Activated CD4-positive, alpha-beta T cell treated with anti-CD3 and anti-CD28 coated beads for 4 hours (primary cell): ENCODE measurements around the gene LGI4.
"Not testable (repeated sequence)": the region's sequence is repeated elsewhere in the genome, so short reads cannot be mapped to it uniquely, and the experiment has no call there.

Experiments
- DNase-seq, 2 donors: peaks; one replicate each; pipeline ENCODE4 v3.0.0-alpha.2; 2020

The LGI4 gene

GRCh38 chr19:35105047-35105410, 29.8 kb downstream of the LGI4 start:
- no peak for DNase-seq

- no peak for DNase-seq
Measured at GRCh38 chr19:35104361-35104760, 30.5 kb downstream of the LGI4 start.

GRCh38 chr19:35103614-35104013, 31.2 kb downstream of the LGI4 start:
- not testable (repeated sequence) for DNase-seq

- DNase-seq = not testable (repeated sequence)
Measured at GRCh38 chr19:35101949-35102348, 32.9 kb downstream of the LGI4 start.

GRCh38 chr19:35100588-35101533, 34.0 kb downstream of the LGI4 start:
- DNase-seq = no peak

GRCh38 chr19:35099897-35100275, 35.0 kb downstream of the LGI4 start:
- DNase-seq = no peak

- DNase-seq = no peak
Measured at GRCh38 chr19:35099155-35099896, 35.5 kb downstream of the LGI4 start.

- DNase-seq = no peak
Measured at GRCh38 chr19:35098413-35099049, 36.3 kb downstream of the LGI4 start.

GRCh38 chr19:35095667-35096368, 39.0 kb downstream of the LGI4 start:
- no peak for DNase-seq

GRCh38 chr19:35094656-35095055, 40.2 kb downstream of the LGI4 start:
- no peak for DNase-seq

GRCh38 chr19:35093941-35094647, 40.8 kb downstream of the LGI4 start:
- DNase-seq = no peak

GRCh38 chr19:35093430-35093829, 41.4 kb downstream of the LGI4 start:
- DNase-seq = no peak

GRCh38 chr19:35090506-35091214, 44.2 kb downstream of the LGI4 start:
- peak; percentile 38 to 49 for DNase-seq

GRCh38 chr19:35090160-35090505, 44.7 kb downstream of the LGI4 start:
- no peak for DNase-seq

- no peak for DNase-seq
Measured at GRCh38 chr19:35089554-35089953, 45.3 kb downstream of the LGI4 start.

GRCh38 chr19:35088131-35088913, 46.5 kb downstream of the LGI4 start:
- no peak for DNase-seq

GRCh38 chr19:35087393-35087792, 47.5 kb downstream of the LGI4 start:
- no peak for DNase-seq

GRCh38 chr19:35086455-35086854, 48.4 kb downstream of the LGI4 start:
- no peak for DNase-seq

- no peak for DNase-seq
Measured at GRCh38 chr19:35085947-35086346, 48.9 kb downstream of the LGI4 start.

- no peak for DNase-seq
Measured at GRCh38 chr19:35084509-35084762, 50.4 kb downstream of the LGI4 start.
